Fibroblast of pulmonary artery (primary cell): ENCODE results near the gene AMPD3.

ENCODE experiments used
- DNase-seq: peaks from one replicate; pipeline ENCODE4 v3.0.0-alpha.2; 2010; ENCODE audit warnings: low read depth
- H3K4me3 ChIP-seq: replicated peaks from 2 replicates; pipeline ENCODE4 v1.5.1; 2011; ENCODE audit warnings: low read depth, mild to moderate bottlenecking, control low read depth, low read length, moderate library complexity
- CTCF ChIP-seq: IDR thresholded peaks from 2 replicates; pipeline ENCODE4 v1.5.1; 2011; ENCODE audit warnings: mild to moderate bottlenecking, control low read depth, low read length, inconsistent platforms; ENCODE audit errors: missing control alignments

AMPD3 gene

GRCh38 chr11:10443721-10444235, 11.3 kb upstream of the AMPD3 start:
- TF ChIP-seq CTCF = no peak
- DNase-seq = no peak
- H3K4me3 ChIP-seq = no peak overlapping the region

- no peak for DNase-seq
- H3K4me3 ChIP-seq = no peak overlapping the region
- no peak for TF ChIP-seq CTCF
Measured at GRCh38 chr11:10444725-10445315, 10.2 kb upstream of the AMPD3 start.

- TF ChIP-seq CTCF = no peak
- no peak for DNase-seq
- no peak overlapping the region for H3K4me3 ChIP-seq
Measured at GRCh38 chr11:10447445-10447844, 7.6 kb upstream of the AMPD3 start.

- peak; percentile 43 for TF ChIP-seq CTCF
- peak; percentile 26 for DNase-seq
- H3K4me3 ChIP-seq = peak overlapping the region; percentile 25
Measured at GRCh38 chr11:10450462-10451425, 4.3 kb upstream of the AMPD3 start.

GRCh38 chr11:10451426-10452116, 3.5 kb upstream of the AMPD3 start:
- TF ChIP-seq CTCF = no peak
- H3K4me3 ChIP-seq = no peak overlapping the region
- no peak for DNase-seq

- no peak for TF ChIP-seq CTCF
- DNase-seq = no peak
- H3K4me3 ChIP-seq = no peak overlapping the region
Measured at GRCh38 chr11:10452211-10452767, 2.8 kb upstream of the AMPD3 start.
